Activated CD8-positive, alpha-beta memory T cell treated with anti-CD3 and anti-CD28 coated beads, Interleukin-2, amount 50 U/mL, for 24 hours (primary cell): ENCODE data around the gene SLC40A1.

ENCODE experiments used
- DNase-seq: peaks from one replicate; pipeline ENCODE4 v3.0.0-alpha.2; 2020; ENCODE audit errors: extremely low read depth

Gene SLC40A1

DNA sequence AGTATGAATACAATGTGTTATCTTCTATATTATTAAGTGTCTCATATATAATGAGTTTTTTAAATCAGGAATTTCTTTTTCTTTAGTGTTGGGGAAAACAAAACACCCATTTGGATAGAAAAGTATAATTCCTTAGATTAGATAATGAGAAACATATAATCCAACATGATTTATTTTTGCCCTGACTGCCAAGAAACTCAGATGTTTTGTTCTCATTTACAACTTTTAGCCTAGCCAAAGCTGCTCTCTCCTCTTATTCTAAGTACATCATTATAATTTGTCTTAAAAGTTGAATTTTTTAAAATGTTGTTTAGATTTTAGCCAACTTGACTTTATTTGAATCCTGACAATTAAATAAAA lies 68.6 kb downstream of the SLC40A1 start:
- DNase-seq: no peak

DNA sequence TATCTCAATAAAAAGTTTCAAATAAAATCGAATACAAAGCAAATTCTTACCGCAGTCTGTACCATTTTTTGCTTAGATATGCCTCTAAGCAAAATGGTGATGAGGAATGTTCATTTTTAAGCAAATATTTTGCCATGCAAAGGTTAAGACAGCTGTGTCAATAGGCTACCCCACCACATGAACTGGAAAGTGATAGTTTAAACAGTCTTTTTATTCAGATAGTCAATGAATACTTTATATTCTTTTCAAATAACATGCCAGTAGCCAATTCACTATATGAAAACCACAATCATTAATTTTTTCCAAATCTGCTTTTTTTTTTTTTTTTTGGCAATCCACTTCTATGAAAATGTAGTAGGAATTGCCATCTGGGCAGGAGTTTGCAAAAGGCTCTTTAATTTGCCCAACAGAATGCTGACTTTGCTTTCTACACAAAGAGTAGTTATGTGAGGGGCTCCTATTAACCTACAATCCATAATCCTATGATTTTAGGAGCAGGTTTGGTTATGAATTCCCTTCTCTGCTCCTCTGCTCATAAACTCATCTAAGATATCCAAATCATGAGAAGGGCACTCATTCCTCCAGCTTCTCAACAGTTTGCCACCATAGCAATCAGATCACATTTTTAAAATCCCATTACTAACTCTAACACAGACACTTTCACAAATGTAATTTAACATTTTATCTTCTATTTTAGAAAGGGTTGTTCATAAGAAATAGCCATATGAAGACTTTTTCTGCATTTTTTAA lies 69.2 kb downstream of the SLC40A1 start:
- no peak for DNase-seq
